Neural crest cell (in vitro differentiated cells): Measurements from ENCODE around the gene ENTR1. TPM values are rescaled to one million over a fixed set of nuclear protein-coding genes. Genes with fewer than 3 reads are reported as not detected.

Experiments
- DNase-seq: peaks from one replicate; pipeline ENCODE4 v3.0.0; 2021; ENCODE audit warnings: low read depth, mixed read lengths, low spot score
- H3K27ac Mint-ChIP-seq: one replicate; pipeline ENCODE4 v1.8.0; 2021; ENCODE audit warnings: mild to moderate bottlenecking, mixed read lengths; ENCODE audit not compliant: unreplicated experiment
- H3K27me3 Mint-ChIP-seq: 2 replicates; pipeline ENCODE4 v1.8.0; 2021; ENCODE audit warnings: low read depth, mild to moderate bottlenecking, mixed read lengths
- H3K36me3 Mint-ChIP-seq: 2 replicates; pipeline ENCODE4 v1.8.0; 2021; ENCODE audit warnings: low read depth, mild to moderate bottlenecking, mixed read lengths
- H3K4me1 Mint-ChIP-seq: 2 replicates; pipeline ENCODE4 v1.8.0; 2021; ENCODE audit warnings: mixed read lengths
- H3K4me3 Mint-ChIP-seq: one replicate; pipeline ENCODE4 v1.8.0; 2021; ENCODE audit warnings: mild to moderate bottlenecking, mixed read lengths
- H3K9me3 Mint-ChIP-seq: 2 replicates; pipeline ENCODE4 v1.8.0; 2021; ENCODE audit warnings: mixed read lengths
- total RNA-seq: library from RNA; stranded (reverse); gene quantifications from 2 replicates; pipeline ENCODE4 v1.2.1, GENCODE V29; 2021
- TF ChIP-seq, protein P1 (sequence below): fragments of 200-600 bp; sonication (generic); conservative IDR thresholded peaks from 2 replicates; pipeline ENCODE4 v1.5.0; 2021; ENCODE audit warnings: antibody characterized with exemption, mild to moderate bottlenecking

ENTR1 gene
- total RNA-seq, 1 donor from 2014 or later: 89.3 TPM

DNA sequence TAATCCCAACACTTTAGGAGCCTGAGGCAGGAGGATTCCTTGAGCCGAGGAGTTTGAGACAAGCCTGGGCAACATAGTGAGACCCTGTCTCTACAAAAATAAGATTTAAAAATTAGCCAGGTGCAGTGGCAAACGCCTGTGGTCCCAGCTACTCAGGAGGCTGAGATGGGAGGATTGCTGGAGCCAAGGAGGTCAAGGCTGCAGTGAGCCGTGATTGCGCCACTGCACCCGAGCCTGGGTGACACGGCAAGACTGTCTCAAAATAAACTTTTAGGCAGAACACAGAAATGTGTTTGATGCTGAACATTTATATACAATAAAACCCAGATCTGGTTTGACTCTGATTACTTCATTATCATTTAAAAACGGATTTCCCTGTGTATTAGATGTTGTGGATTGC, 4.9 kb downstream of the ENTR1 start:
- Mint-ChIP-seq H3K9me3 (no peaks in the 10 kb centered on the region), H3K27me3 (no peaks in the 10 kb centered on the region), H3K4me1 (peaks cover 18% of the 10 kb centered on the region), H3K4me3 (peak overlapping the region; percentile 72), H3K27ac (no peak overlapping the region), H3K36me3 (peaks cover 7% of the 10 kb centered on the region)
- TF ChIP-seq, protein P1, sequence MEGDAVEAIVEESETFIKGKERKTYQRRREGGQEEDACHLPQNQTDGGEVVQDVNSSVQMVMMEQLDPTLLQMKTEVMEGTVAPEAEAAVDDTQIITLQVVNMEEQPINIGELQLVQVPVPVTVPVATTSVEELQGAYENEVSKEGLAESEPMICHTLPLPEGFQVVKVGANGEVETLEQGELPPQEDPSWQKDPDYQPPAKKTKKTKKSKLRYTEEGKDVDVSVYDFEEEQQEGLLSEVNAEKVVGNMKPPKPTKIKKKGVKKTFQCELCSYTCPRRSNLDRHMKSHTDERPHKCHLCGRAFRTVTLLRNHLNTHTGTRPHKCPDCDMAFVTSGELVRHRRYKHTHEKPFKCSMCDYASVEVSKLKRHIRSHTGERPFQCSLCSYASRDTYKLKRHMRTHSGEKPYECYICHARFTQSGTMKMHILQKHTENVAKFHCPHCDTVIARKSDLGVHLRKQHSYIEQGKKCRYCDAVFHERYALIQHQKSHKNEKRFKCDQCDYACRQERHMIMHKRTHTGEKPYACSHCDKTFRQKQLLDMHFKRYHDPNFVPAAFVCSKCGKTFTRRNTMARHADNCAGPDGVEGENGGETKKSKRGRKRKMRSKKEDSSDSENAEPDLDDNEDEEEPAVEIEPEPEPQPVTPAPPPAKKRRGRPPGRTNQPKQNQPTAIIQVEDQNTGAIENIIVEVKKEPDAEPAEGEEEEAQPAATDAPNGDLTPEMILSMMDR: no peak
- no peak for DNase-seq

DNA sequence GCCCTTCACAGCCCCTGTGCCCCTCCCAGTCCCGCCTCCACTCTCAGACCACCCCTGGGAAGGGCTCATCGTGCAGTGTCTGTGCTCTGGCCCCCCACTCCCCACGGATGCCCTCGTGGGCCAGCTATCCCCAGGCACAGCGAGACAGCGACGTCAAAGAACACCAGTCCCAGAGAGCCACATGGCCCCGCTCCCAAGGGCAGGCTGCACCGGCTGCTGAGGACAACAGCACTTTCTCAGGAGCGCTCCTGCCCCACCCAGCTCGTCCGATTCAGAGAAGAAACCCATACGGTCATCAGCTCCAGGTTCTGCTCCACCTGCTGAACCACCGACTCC, 5.6 kb downstream of the ENTR1 start:
- peaks cover 7% of the 10 kb centered on the region for H3K36me3 Mint-ChIP-seq
- H3K27ac Mint-ChIP-seq: peak overlapping the region; percentile 88
- peak overlapping the region; percentile 42 for H3K4me3 Mint-ChIP-seq
- DNase-seq: no peak
- TF ChIP-seq, protein P1: no peak
- no peaks in the 10 kb centered on the region for H3K9me3 Mint-ChIP-seq
- no peaks in the 10 kb centered on the region for H3K27me3 Mint-ChIP-seq
- peaks cover 16% of the 10 kb centered on the region for H3K4me1 Mint-ChIP-seq

DNA sequence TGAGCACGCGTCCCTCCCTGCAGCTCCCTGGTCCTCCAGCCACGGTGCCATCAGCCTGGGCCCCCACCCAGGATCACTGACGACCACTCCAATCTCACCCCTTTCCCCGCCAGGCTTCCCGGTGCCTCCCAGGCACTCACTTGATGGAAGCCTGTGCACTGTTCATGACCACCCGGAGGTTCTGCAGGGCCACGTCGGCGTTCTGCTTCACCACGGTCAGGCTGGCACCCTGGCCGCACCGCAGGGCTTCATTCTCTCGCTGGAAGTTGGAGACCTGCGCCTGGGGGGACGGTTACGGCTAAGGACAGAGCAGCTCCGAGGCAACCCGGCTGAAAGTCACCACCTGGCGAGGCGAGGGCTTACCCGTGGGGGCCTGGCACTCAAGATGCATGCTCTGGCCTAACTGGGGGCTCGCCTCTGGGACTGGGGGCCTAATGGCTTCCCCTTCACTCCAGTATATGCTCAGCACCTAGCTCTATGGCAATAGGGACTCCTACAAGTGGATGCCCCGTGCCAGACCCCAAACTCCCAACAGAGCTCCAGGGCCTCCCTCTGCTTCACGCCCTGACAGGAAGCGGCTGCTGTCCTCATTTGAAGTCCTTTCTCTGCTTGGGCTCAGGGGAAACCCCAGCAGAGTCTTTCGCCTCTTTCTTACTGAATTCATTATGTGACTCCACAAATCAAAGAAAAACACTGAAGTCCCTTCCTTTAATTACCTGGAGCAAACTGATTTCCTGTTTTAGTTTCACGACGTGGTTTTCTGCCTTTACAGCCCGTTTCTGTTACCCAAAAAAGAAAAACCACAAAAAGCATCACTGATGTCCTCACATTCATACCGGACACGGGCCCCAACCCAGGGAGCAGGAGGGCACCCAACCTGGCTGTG, 6.3 kb downstream of the ENTR1 start:
- no peaks in the 10 kb centered on the region for H3K9me3 Mint-ChIP-seq
- H3K4me1 Mint-ChIP-seq: peaks cover 11% of the 10 kb centered on the region
- no peak for DNase-seq
- no peaks in the 10 kb centered on the region for H3K27me3 Mint-ChIP-seq
- TF ChIP-seq, protein P1: no peak
- H3K4me3 Mint-ChIP-seq: peak overlapping the region; percentile 42
- H3K36me3 Mint-ChIP-seq: peaks cover 7% of the 10 kb centered on the region
- H3K27ac Mint-ChIP-seq: no peak overlapping the region

DNA sequence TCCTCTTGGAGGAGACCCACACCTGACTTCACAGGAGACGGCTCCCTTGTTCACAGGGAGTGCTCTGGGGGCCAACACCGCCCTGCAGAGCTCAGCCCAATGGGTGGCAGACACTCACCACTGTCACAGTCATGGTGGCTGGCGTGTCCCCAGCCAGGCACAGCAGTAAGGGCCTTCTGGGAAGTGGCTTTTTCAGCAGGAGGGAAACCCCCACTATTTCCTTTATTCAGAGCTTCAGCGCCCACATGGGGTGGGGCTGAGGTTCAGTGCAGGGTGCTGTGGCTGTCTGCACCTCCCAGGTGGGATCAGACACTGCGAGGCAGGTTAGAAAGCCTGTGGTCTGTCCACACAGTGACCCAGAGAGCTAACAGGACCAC, 6.9 kb downstream of the ENTR1 start:
- Mint-ChIP-seq H3K27me3 (no peaks in the 10 kb centered on the region), H3K36me3 (peaks cover 3% of the 10 kb centered on the region), H3K4me3 (no peak overlapping the region), H3K4me1 (peaks cover 11% of the 10 kb centered on the region), H3K9me3 (no peaks in the 10 kb centered on the region), H3K27ac (no peak overlapping the region)
- TF ChIP-seq, protein P1: no peak
- no peak for DNase-seq

DNA sequence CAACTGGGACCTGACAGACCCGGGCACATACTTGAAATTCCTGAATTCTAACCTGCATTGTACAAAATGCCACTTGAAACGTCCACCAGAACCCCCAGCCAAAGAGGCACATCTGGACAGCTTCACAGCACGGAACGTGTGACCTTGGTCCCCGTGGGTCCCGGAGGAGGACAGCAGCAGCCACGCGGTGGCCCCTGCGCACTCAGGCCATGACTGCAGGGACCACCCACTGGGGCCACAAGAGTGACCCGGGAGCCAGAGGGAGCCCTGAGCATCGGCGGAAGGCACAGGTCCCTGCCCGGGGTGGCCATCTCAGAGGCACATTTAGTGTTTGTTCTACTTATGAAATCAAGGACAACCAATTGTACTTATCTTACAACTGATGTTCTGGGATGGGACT, 8.3 kb downstream of the ENTR1 start:
- TF ChIP-seq, protein P1: no peak
- H3K36me3 Mint-ChIP-seq: no peaks in the 10 kb centered on the region
- no peak overlapping the region for H3K27ac Mint-ChIP-seq
- peak overlapping the region; percentile 72 for H3K4me3 Mint-ChIP-seq
- no peaks in the 10 kb centered on the region for H3K27me3 Mint-ChIP-seq
- no peak for DNase-seq
- no peaks in the 10 kb centered on the region for H3K9me3 Mint-ChIP-seq
- H3K4me1 Mint-ChIP-seq: peaks cover 8% of the 10 kb centered on the region
